ENCODE results near the gene LRFN5.

- no peak for TF ChIP-seq EP300 (IDR thresholded peaks at IDR 0.05)
- no peak for TF ChIP-seq CTCF (IDR thresholded peaks at IDR 0.05)
- no peak for TF ChIP-seq POLR2AphosphoS5 (IDR thresholded peaks at IDR 0.05)
These were observed 142.8 kb downstream of the LRFN5 start for GRCh38 chr14:41749429-41749828.

All from upper lobe of left lung (tissue), 4 donors.